ENCODE results near the gene FIGN. TPM values are rescaled to one million over a fixed set of nuclear protein-coding genes. Genes with fewer than 3 reads are reported as not detected.

The FIGN gene
- total and polyA plus RNA-seq, 10 of the 15 experiments (the other 5 are each of a cell fraction or from before 2014, with no cell fraction given), result under 0.01 to 0.01 TPM; not detected in 8

DNA sequence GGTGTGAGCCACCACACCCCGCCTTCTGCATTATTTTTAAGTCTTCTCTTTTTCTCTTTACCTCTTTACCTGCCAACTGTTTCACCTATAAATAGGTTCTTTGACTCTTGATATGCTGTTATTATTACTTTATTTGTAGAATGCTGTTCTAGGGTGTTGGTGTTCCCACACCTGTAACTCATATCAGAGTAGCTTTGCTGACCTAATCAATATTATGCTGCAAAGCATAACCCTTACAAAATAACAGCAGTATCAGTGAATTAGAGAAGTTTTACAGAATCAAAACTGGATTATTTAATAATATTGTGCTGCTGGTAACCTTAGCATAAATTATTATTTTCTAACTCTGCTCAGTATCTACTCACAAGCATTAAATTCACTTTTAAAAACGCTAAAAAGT lies 161.5 kb downstream of the FIGN start:
- Histone ChIP-seq H3K27me3 (replicated peaks in 1 of 2; ENCODE audit: control insufficient read depth in 2 of 2, insufficient read depth in 2 of 2, low read length in 1 of 2) (no peaks in the 10 kb centered on the region), H4K20me1 (ENCODE audit: control insufficient read depth, insufficient read depth) (no peaks in the 10 kb centered on the region), H3K79me2 (ENCODE audit: control insufficient read depth, insufficient read depth, low read length) (no peaks in the 10 kb centered on the region), H3K9me3 (replicated peaks; ENCODE audit: control insufficient read depth, insufficient read depth, low read length) (no peaks in the 10 kb centered on the region), H3K4me1 (ENCODE audit: control insufficient read depth, insufficient read depth, low read length) (no peaks in the 10 kb centered on the region), H2AFZ (ENCODE audit: control insufficient read depth, low read depth, low read length) (no peak overlapping the region), H3K27ac (ENCODE audit: control insufficient read depth, insufficient read depth) (no peak overlapping the region), H3K4me2 (ENCODE audit: control insufficient read depth, insufficient read depth) (no peak overlapping the region), H3K4me3 (no peak overlapping the region), H3K9ac (ENCODE audit: control insufficient read depth, insufficient read depth, low read length) (no peak overlapping the region), H3K36me3 (ENCODE audit: control insufficient read depth in 2 of 2, insufficient read depth in 2 of 2, low read length in 1 of 2) (no peaks in the 10 kb centered on the region)
- no peak for DNase-seq (ENCODE audit: low read depth, low spot score)
- TF ChIP-seq ZNF217 (IDR thresholded peaks at IDR 0.05) (no peak), KDM1A (IDR thresholded peaks at IDR 0.05; ENCODE audit: borderline replicate concordance) (no peak), USF1 (IDR thresholded peaks at IDR 0.05; ENCODE audit: borderline replicate concordance, extremely low read length, insufficient read depth, low read depth, low read length) (no peak), PBX3 (IDR thresholded peaks at IDR 0.05; ENCODE audit: insufficient replicate concordance, low read depth, low read length) (no peak), BHLHE40 (IDR thresholded peaks at IDR 0.05; ENCODE audit: borderline replicate concordance in 1 of 2, low read depth in 2 of 2, low read length in 1 of 2) (no peak), TBL1XR1 (IDR thresholded peaks at IDR 0.05; ENCODE audit: low read depth, low read length) (no peak), MXI1 (IDR thresholded peaks at IDR 0.05; ENCODE audit: low read depth, low read length) (no peak), IKZF2 (IDR thresholded peaks at IDR 0.05) (no peak), SRF (IDR thresholded peaks at IDR 0.05; ENCODE audit: low read depth in 2 of 2, low read length in 2 of 2) (no peak), ESRRA (IDR thresholded peaks at IDR 0.05; ENCODE audit: low read length) (no peak), MEF2B (IDR thresholded peaks at IDR 0.05; ENCODE audit: partially characterized antibody, poor library complexity, severe bottlenecking) (no peak), MTA2 (IDR thresholded peaks at IDR 0.05; ENCODE audit: low read depth) (no peak), NRF1 (conservative IDR thresholded peaks at IDR 0.05; ENCODE audit: low read depth, low read length) (no peak), HDAC2 (IDR thresholded peaks at IDR 0.05) (no peak)
- SMC1A ChIA-PET (ENCODE audit: uncharacterized antibody, unreplicated experiment), result no interaction called here
- no peak for ATAC-seq
- FAIRE-seq, result no peak
- in situ Hi-C loops (cut with MboI), result no loop called here
- 4% methylated on average over 2 of the region's 2 CpGs for WGBS (ENCODE audit: insufficient coverage, insufficient replicate concordance, low lambda C conversion rate, missing lambda C conversion rate)
- POLR2A ChIA-PET, result no interaction called here
- RAD21 ChIA-PET (ENCODE audit: unreplicated experiment), result no interaction called here
- BruUV-seq (replicated peaks), result no TSS peak
- intact Hi-C loops (cut with micrococcal nuclease; ENCODE audit: unreplicated experiment), result no loop called here
- CTCF ChIA-PET, result no interaction called here
